GM11168 (cell line): ENCODE data around the gene CIDEB.

Experiments used
- in situ Hi-C: fragments of 300-500 bp; cut with MboI; formaldehyde crosslinking; loops from one replicate; pipeline ENCODE4 v1.12.0; 2022; ENCODE audit warnings: low sequenced_read_pairs; ENCODE audit not compliant: unreplicated experiment

The CIDEB gene

DNA sequence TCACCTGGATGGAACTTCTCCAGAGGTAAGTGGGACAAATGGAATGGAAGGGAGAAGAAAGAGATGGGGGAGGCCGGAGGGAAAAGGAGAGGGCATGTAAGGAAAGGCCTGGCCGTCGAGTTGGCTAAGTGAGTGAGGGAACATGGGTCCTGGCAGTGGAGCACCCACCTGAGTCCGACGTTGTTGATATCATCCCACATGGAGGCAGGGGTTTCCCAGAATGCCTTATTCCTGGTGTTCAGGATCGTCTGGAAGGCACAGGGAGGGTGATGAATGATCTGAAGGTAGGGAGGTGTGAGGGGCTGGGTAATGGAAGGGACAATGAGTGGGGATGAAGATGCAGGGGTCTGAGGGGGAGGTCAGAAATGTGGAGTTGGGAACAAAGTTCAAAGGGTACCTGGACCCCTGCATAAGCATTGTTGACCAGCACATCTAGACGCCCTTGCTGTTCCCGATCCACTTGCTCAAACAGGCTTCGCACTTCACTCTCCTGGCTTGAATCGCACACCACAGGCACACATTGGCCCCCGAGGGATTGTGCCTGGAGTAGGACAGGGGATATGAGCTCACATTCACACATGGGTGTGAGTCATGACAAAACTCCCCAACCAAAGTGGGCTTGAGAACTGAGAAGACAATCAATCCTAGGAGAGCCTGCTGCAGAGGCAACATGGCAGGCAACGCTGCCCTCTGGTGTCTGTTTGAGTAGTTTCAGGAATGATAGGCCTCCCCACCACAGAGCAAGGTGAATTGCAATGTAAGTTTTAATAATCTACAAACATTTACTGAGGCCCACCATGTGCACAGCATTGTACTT, 11.2 kb downstream of the CIDEB start:
- in situ Hi-C loops, result loop anchor here (5.0 kb wide), 1 partner anchor 54 kb away; the partner anchor contains the start of gene TINF2

DNA sequence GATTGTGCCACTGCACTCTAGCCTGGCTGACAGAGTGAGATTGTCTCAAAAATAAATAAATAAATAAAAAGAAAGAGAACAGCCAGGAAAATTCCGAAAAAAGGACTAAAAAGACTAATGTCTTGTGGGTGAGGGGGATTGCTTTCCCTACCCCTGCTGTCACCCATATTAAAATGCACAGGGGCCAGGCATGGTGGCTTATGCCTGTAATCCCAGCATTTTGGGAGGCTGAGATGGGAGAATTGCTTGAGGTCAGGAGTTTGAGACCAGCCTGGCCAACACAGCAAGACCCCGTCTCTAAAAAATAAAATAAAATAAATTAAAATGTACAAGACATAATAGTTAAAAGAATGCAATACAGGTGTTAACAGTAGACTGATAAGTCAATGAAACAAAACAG, 14.3 kb downstream of the CIDEB start:
- in situ Hi-C loops, result no loop called here

GRCh38 chr14:24292118-24292807, 15.5 kb downstream of the CIDEB start:
- in situ Hi-C loops, result no loop called here

DNA sequence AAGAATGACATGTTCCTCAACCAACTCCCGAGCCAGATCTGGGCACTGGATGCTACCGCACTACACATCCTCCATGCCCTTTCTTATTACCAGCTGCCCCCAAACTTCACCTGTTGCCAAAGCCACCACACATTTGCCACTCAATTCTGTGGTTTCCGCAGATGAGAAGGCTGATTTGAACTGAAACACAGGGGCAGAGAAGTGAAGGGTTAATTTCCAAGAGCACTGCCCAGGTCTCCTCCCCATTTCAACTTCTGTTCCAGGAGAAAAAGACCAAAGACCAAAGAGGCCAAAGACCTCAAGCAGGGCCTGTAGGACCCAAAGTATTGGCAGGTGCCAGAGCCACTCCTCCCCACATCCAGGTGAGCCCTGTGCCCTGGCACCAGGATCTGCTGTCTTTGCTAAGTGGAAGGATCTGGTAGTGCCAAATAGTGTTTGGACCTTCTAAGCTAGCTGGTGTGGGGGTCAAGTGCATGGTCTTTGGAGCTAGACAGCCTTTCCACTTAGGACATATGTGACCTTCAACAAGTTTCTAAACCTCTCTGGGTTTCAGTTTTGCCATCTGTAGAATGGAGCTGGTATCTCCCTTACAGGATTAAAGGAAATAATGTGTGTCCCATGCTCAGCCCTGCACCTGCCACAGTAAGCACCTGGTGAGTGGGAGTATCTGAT, 16.2 kb downstream of the CIDEB start:
- in situ Hi-C loops, result no loop called here

- in situ Hi-C loops, result no loop called here
Observed at GRCh38 chr14:24290746-24291145, 17.0 kb downstream of the CIDEB start.

- in situ Hi-C loops, result no loop called here
Observed at GRCh38 chr14:24289649-24290280, 18.0 kb downstream of the CIDEB start.

- in situ Hi-C loops, result no loop called here
Observed at GRCh38 chr14:24286996-24287395, 20.8 kb downstream of the CIDEB start.

- in situ Hi-C loops, result no loop called here
Observed at GRCh38 chr14:24285351-24285750, 22.4 kb downstream of the CIDEB start.

GRCh38 chr14:24284501-24285035, 23.2 kb downstream of the CIDEB start:
- in situ Hi-C loops, result no loop called here

DNA sequence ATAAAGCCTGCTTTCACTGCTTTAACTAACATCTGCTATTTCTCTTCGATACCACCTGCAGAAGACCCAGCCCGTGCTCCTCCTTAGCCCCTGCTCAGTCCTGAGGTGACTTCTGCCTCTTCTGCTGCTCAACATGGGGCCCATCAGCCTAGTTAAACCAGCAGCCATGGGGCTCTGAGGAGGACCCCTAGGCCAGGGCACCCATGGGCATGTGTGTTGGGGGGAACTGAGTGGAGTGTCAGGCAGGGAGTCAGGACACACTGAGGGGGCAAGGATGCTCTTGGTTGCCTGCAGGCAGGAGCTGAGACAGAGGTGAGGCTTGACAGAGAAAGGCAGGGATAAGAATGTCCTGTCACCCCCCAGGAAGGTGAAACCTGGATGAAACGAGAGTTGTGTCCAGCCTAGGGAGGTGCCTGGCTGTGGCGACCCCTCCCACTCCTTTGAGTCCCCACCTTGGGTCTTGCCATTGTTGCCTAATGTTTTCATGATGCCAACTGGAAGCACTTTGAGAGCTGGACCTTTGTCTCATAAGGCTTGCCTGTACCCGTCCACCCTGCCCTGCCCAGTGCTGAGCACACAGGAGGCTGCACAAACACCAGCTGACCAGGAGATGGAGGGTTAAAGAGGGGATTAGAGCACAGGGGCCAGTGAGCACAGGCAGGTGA, 23.8 kb downstream of the CIDEB start:
- in situ Hi-C loops, result no loop called here

DNA sequence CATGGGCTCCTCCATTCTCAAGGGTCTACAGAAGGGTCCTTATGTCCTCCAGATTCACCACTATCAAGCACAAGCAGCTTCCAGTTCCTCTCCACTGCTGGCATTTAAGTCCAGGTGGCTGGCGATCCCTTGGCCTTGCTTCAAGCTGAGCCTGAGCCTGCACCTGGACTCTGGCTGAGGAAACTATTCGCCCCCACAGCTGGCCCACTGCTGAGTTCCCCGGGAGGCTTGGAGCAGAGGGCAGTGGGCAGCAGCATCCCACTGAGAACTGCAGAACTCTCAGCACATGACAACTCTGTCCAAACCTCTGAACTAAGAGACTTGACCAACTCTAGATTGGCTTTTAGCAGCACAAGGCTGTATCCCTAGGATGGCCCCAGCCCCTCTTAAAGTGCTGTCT, 25.0 kb downstream of the CIDEB start:
- in situ Hi-C loops, result no loop called here

GRCh38 chr14:24281636-24282035, 26.1 kb downstream of the CIDEB start:
- in situ Hi-C loops, result no loop called here

DNA sequence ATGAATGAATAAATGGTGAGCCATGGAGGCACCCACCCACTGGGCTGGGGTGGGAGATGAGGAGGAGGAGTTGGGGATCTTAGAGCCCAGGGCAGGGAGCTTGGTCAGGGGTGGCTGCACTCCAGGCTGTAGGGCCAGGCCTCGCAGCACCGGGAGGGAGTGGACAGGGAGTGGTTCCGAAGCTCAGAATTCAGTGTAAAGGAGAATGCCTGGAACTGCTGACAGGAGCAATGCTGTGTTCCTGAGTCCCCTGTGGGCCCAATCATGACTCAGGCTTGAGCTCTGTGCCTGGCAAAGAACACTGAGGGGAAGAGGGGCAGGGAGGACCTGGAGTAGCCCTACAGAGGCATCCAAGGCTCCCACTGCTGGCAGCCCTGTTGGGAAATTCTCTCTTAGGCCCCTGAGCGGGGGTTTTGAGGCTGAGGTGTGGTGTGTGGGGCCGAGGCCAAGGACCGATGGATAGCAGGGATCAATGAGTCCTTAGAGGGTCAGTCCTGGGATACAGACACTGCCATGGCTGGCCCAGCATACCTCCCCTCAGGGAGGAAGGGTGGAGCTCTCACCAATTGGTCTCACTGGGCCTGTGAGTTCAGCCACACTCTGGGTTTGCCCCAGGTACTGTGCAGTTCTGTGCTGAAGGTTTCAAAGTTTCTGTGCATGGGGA, 26.8 kb downstream of the CIDEB start:
- in situ Hi-C loops, result no loop called here

GRCh38 chr14:24279301-24280186, 28.2 kb downstream of the CIDEB start:
- in situ Hi-C loops, result no loop called here

DNA sequence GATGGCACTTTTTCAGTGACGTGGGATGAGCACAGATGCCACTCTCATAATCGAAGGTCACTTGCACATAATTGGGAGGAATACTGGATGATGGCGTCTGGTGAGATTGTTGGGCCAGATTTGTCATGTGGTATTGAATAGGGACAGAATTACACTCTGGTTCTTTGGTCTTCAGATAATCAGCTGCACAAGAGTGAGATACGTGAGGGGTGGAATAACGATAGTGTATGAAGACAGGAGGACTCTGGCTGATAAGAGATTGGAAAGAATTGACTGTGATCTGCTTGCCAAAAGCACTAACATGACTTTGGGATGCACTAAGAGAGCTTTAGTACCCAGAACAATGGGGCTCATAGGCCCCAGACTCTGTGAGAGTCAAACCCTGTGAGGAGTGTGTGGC, 29.4 kb downstream of the CIDEB start:
- in situ Hi-C loops, result no loop called here

DNA sequence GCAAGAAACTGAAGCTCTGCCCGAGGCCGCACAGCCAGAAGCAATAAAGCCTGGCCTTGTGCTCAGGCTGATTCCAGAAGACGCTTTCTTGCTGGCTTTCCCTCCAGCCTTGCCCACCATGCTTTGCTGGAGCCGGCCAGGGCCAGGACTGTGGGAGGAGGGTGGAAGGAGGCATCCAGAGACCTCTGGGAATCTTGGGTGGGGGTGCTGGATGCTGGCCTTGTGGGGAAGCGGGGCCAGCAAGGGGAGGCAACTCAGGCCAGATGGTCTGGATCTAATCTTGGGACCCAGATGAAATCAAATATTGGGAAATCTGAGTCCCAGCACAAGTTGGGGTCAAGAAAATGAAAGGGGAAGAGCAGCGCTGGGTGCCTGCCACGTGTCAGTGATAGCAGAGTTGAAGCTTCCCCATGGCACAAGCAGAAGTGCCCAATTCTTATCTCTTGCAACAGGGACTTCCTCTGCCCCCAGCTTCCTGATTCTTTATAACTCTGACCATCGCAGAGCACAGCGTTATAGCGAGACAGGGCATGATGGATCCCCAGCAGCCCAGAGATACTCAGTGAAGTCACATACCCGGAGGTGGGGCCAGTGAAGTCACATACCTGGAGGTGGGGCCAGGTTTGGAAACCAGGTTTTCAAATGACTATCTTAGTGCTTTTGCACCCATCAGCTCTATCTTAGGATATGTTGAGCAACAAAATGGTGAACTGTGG, 30.0 kb downstream of the CIDEB start:
- in situ Hi-C loops, result no loop called here

DNA sequence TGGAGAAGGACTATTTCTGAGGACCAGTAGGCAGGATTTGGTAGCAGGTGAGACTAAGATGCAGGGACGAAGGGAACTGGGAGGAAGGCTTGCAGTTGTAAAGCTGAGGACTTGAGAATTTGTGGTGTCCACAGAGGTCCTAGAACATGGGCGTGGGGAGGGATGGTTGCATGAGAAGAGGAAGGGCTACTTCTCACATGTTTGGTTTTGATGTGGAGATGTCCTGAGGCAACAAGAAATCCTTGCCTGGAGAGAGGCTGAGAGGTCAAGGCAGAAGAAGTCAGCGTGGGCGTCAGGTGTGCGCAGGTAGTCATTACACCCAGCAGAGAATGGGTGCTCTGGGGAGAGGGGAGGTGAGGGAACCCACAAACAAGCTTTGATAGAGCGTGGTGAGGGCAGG, 30.7 kb downstream of the CIDEB start:
- in situ Hi-C loops, result no loop called here

DNA sequence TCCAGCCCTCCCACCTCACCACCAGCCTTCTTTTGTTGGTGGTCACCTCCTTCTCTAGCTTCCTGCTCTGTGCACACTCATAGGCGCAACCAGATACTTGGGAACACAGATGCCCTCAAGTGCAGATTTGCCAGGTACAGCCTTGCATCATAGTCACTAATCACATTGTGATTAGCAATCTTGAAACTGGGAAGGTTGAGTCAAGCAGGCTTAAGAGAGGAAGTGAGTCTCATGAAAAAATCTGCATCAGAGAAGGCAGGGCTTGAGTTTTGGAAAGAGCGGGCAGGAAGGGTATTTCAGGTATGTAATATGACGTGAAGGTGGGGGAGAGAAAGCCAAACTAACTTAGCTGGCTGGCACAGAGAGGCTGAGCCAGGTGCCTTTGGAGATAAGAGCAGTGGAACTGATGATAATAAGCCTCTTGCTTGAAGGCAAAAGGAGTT, 33.7 kb downstream of the CIDEB start:
- in situ Hi-C loops, result no loop called here
